Lower leg skin (tissue), 4 donors: Measurements from ENCODE around the gene BTBD16. TPM values are rescaled to one million over a fixed set of nuclear protein-coding genes. Genes with fewer than 3 reads are reported as not detected.

Experiments
- DNase-seq, 2 donors: peaks; one replicate each; pipeline ENCODE4 v3.0.0-alpha.2; 2019; ENCODE audit warnings: low spot score in 2 of 2
- H3K4me3 ChIP-seq: fragments of 200-600 bp; sonication (generic); 2 replicates; pipeline ENCODE4 v1.5.1; 2017; ENCODE audit warnings: mild to moderate bottlenecking, low read depth; ENCODE audit not compliant: poor library complexity, severe bottlenecking
- CTCF ChIP-seq, 3 donors: fragments of 450-650 bp; IDR thresholded peaks; one replicate each; pipeline ENCODE4 v1.5.1; 2016; ENCODE audit warnings: antibody characterized with exemption in 3 of 3, mild to moderate bottlenecking in 3 of 3, moderate library complexity in 2 of 3
- POLR2A ChIP-seq, 2 donors: fragments of 450-650 bp; IDR thresholded peaks; one replicate each; pipeline ENCODE4 v1.6.1; 2016 to 2017; ENCODE audit warnings: antibody characterized with exemption in 2 of 2, mild to moderate bottlenecking in 1 of 2, moderate library complexity in 1 of 2
- WGBS, 2 donors: methylation state at CpG; one replicate each; pipeline ENCODE4 v1.1.5; 2018; 5-methylcytosine and 5-hydroxymethylcytosine counted together
- intact Hi-C: fragments of 100-400 bp; cut with DNase I; formaldehyde crosslinking; loops from one replicate; pipeline ENCODE4 v1.15.0; 2023; ENCODE audit warnings: low total_unique reads
- total RNA-seq, 4 donors: library from RNA; depleted of rRNA; stranded (reverse); fragments of >200 nt; gene quantifications; one replicate each; pipeline ENCODE4 v1.1.0, GENCODE V29; 2016

BTBD16 gene
- total RNA-seq, 4 donors from 2014 or later: 2.7 to 16.4 (median 9.0) TPM

DNA sequence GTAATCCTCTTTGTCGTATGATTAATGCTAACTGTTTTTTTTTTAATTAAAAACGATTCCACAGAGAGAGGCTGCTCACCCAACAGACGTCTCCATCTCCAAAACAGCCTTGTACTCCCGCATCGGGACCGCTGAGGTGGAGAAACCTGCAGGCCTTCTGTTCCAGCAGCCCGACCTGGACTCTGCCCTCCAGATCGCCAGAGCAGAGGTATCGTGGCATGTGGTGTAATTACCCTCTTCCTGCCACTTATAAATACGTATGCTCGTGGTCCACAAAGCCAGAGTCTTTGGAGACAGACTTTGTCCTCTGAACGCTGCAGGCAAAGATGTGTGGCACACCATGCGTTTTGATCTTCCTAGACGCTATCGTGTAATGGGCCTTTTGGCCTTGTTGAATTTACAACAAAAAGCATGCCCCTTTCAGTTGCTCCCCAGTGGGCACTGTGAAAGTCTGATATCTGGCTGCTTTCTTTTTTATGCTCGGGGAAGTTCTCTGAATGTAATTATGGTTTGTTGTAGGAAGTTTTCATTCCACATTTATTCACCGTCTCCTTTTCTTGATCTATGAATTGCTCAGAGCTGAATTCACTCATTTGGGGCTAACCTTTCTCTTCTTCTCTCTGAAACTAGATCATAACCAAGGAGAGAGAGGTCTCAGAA is 33.6 kb upstream of the BTBD16 start:
- WGBS, 2 donors: 84 to 87% methylated on average over 17 of the region's 17 CpGs
- TF ChIP-seq POLR2A (IDR thresholded peaks at IDR 0.05): no peak
- TF ChIP-seq CTCF (IDR thresholded peaks at IDR 0.05): no peak
- H3K4me3 ChIP-seq: no peak overlapping the region
- no peak for DNase-seq
- intact Hi-C loops: no loop called here

GRCh38 chr10:122239578-122240257 is 31.4 kb upstream of the BTBD16 start:
- TF ChIP-seq CTCF (IDR thresholded peaks at IDR 0.05) (no peak), POLR2A (IDR thresholded peaks at IDR 0.05) (no peak)
- intact Hi-C loops: no loop called here
- 71 to 82% methylated on average over 10 of the region's 10 CpGs for WGBS, 2 donors
- DNase-seq: no peak
- no peak overlapping the region for H3K4me3 ChIP-seq

GRCh38 chr10:122240401-122240800 is 30.7 kb upstream of the BTBD16 start:
- no peak for DNase-seq
- TF ChIP-seq POLR2A (IDR thresholded peaks at IDR 0.05) (no peak), CTCF (IDR thresholded peaks at IDR 0.05) (no peak)
- H3K4me3 ChIP-seq: no peak overlapping the region
- 92 to 95% methylated on average over 6 of the region's 6 CpGs for WGBS, 2 donors
- intact Hi-C loops: no loop called here

- intact Hi-C loops: no loop called here
- TF ChIP-seq POLR2A (IDR thresholded peaks at IDR 0.05): no peak
- no peak for TF ChIP-seq CTCF (IDR thresholded peaks at IDR 0.05)
- no peak overlapping the region for H3K4me3 ChIP-seq
- DNase-seq: no peak
- 92 to 96% methylated on average over 8 of the region's 8 CpGs for WGBS, 2 donors
These were observed 29.3 kb upstream of the BTBD16 start for GRCh38 chr10:122241836-122242235.

DNA sequence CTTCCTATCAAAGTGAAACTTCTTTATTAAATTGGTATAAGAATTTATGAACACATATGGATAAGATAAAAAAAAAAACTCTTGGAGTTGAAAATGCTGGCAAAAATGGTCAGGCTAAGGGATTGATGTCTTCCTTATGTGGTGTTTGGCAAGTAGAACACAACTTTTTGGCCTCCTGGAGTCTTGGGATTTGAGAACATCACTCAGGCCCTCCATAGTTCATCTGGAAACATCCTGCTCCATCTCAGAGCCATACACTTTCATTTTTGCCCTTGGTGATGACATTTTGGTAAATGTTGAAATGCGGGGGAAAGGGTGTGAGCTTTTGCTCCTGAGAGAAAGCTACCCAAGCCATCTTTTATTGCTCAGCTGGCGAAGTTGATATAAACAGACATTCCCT is 27.5 kb upstream of the BTBD16 start:
- 68 to 80% methylated on average over 2 of the region's 2 CpGs for WGBS, 2 donors
- intact Hi-C loops: no loop called here
- TF ChIP-seq CTCF (IDR thresholded peaks at IDR 0.05) (no peak), POLR2A (IDR thresholded peaks at IDR 0.05) (no peak)
- H3K4me3 ChIP-seq: no peak overlapping the region
- DNase-seq: no peak
